ENCODE measurements around the gene LZTS2.
A peak's percentile ranks its signal among the peaks of the same experiment; 100 is the strongest.

Gene LZTS2

DNA sequence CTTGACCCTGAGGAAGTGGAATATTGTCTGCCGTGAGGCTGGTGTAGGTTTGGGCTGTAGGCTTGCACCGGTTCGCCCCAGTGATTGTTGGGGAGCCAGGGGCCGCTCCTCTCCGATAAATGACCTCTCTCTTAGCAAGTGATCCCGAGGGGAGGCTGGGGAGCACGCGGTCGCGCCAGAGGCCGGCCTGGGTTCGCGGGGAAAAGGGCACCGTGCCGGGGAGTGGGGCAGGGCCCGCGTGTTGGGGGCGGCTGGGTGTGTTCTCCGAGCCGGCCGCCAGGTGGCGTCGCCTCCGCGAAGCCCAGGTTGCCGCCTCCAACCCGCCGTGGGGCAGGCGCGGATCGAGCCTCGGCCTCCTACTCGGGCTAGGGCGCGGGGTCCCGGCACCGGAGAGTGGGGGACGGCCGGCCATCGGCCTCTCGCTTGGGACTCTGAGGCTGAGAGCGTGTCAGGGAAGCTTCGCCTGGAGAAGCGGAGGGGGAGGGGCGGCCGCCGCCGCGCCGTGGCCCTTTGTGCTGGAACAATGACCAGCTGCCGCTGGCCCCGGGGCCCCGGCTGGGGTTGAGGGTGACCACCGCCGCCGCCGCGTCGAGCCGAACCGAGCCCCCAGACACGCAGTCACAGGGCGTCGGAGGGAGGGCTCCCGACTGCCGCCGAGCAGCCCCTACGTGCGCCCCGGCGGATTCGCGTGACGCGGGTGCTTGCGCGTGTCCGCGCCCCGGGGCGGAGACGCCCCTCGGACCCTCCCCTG is 442 bp upstream of the LZTS2 start:
- peak; percentile 66 to 71 for DNase-seq

DNA sequence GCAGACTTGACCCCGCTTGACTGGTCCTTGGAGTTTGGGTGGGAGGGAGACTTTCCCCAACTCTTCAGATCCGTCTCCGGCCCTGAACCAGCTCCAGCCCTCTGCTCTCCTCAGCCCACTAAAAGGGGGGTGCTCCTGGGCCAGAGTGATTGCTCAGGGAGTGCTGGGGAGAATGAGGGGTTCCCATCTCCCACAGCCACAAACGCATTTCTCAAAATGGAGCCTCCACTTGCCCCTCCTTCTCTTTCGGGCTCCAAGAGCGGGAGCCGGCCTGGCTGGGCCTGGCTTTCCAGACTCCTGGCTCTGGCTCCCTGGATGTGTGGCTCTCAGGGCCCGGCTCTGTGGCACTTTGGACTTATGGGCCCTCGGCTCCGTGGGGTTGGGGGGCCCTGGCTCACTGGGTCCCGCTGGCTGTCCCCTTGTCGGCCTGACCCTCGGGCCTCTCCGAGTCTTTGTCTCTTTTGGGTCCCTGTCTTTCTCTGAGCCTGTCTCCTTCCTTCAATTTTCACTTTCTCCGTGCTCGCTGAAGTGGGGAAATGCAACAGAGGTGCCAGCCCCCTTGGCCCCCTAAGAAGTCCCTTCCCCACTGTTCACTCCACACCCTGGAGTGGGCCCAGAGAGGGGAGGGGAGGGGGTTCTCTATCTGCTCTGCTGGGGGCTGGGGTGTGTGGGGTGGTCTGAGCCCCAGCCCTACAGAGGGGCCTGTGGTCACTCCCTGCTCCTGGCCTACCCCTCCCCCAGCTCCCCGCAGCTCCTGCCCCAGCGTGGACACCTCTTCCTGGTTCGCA is 713 bp downstream of the LZTS2 start:
- DNase-seq: no peak

DNA sequence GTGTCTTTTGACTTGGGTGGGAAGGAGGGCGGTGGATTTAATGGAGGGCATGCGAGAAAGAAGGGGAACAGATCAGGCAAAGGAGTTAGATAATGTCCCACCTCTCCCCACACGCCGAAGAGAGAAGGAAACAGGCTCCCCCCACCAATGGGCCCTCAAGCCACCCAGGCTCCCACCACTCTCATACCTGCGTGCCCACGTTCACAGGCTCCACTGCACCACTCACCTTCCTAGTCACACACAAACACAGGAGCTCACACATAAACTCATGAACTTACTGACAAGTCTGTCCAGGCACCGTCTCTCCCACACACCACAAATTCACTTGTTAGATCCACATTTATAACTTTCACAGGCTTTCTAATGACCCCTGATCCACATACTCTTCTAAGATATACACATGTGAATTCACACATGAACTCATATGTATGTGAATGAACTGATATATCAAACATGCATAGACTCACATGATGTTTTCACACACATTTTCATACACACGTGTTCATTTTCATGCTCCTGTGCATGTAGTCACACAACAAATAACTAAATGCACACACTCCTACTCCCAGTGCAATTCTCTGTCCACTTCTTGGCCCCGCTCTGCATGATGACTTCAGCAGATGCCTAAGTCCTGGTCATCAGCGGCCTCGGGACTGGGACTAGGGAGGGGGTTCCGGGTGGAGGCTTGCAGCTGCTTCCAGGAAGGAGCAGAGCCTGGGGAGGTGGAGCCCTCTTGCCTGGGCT is 1.5 kb downstream of the LZTS2 start:
- DNase-seq: no peak

- DNase-seq: no peak
Observed at GRCh38 chr10:101001659-101002035, 2.0 kb downstream of the LZTS2 start.

- no peak for DNase-seq
Observed at GRCh38 chr10:101002456-101002855, 2.8 kb downstream of the LZTS2 start.

- no peak for DNase-seq
Observed at GRCh38 chr10:101003639-101004206, 4.1 kb downstream of the LZTS2 start.

DNA sequence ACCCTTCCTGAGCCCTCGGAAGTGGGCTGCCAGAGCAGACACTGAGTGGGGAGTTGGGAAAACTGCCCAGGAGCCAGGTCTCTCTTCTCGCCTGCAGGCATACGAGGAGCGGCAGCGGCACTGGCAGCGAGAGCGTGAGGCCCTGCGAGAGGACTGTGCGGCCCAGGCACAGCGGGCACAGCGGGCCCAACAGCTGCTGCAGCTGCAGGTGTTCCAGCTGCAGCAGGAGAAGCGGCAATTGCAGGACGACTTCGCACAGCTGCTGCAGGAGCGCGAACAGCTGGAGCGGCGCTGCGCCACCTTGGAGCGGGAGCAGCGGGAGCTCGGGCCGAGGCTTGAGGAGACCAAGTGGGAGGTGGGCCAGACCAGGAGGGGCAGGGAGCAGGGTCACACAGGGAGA is 5.8 kb downstream of the LZTS2 start:
- DNase-seq: no peak

DNA sequence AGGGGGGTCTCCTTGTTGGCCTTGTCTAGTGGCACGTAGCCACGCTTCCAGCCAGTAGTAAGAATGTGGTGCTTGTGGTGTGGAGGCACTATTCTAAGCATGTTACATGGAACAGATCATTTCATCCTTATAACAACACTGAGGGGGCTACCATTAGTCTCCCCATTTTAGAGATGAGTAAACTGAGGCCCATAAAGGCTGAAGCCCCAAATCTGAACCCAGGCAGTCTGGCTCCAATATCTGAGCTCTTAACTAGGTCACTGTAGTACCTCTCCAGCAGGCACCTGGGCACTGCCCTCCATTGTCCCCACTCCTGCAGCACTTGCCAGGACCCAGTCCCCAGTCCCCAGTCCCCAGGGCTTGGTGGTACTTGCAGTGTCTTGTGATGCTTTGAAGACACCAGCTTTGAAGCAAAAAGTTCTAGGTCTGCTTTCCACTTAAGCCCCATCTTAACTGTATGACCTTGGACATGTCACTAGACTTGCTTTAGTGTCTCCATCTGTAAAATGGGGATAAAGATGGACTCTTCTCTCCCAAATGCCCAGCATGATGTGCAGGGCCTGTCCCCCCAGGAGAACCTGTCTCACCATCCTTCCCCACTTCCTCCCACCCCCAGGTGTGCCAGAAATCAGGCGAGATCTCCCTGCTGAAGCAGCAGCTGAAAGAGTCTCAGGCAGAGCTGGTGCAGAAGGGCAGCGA is 6.4 kb downstream of the LZTS2 start:
- DNase-seq: no peak

DNA sequence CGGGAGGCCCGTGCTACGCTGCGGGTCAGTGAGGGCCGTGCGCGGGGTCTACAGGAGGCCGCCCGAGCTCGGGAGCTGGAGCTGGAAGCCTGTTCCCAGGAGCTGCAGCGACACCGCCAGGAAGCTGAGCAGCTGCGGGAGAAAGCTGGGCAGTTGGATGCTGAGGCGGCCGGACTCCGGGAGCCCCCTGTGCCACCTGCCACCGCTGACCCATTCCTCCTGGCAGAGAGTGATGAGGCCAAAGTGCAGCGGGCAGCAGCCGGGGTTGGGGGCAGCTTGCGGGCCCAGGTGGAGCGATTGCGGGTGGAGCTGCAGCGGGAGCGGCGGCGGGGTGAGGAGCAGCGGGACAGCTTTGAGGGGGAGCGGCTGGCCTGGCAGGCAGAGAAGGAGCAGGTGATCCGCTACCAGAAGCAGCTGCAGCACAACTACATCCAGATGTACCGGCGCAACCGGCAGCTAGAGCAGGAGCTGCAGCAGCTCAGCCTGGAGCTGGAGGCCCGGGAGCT is 7.0 kb downstream of the LZTS2 start:
- no peak for DNase-seq

DNA sequence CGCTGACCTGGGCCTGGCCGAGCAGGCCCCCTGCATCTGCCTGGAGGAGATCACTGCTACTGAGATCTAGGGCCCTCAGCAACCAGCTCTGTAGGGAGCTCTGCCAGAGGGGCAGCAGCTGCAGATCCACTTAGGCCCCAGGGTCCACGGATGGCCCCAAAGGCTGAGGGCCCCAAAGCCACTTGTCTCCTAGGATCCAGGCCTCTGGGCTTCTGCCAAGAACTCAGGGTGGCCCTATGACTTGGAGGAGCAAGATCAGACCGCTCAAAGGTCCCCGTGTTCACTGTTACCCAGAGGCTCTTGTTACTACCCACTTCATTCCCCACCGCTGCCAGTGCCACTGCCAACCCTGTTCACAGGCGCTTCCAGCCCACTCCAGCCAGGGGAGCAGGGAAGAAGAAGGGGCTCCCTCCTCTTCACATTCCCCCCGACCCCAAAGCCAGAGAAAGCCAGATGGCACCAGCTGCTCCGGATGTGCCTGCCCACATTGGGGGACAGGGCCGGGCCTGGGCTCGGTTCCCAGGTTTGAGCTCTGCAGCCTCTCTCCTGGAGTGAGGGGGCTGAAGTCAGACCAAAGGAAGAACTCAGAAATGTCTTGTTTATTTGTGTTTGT is 7.6 kb downstream of the LZTS2 start:
- DNase-seq: no peak

GRCh38 chr10:101007915-101008822 is 8.6 kb downstream of the LZTS2 start:
- no peak for DNase-seq

DNA sequence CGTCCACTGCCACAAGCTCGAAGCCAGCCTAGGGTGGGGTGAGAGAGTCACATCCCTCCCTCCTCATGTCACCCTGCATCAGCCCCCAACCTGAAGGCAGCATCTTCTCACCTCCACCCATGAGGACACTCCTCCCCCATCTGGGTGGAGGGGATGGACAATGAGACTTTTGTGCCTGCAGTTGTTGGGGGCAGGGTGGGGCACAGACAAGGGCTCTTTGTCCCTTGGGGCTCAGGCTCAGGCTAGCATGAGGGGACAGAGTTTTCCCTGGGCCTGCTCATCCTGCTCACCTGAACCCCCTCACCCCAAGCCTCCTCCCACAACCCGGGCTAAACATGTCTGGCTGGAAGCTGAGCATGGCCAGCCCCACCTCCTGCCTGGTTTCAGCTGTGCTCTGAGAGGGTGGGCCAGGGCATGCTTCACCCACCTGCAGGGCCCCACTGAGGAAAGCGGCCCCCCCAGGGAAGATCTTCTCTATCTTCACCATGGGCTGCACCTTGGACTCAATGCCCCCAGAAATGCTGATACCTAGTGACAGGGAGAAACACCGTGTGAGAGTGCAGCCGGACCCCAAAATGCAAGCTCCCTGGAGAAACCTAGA is 9.3 kb downstream of the LZTS2 start:
- no peak for DNase-seq

DNA sequence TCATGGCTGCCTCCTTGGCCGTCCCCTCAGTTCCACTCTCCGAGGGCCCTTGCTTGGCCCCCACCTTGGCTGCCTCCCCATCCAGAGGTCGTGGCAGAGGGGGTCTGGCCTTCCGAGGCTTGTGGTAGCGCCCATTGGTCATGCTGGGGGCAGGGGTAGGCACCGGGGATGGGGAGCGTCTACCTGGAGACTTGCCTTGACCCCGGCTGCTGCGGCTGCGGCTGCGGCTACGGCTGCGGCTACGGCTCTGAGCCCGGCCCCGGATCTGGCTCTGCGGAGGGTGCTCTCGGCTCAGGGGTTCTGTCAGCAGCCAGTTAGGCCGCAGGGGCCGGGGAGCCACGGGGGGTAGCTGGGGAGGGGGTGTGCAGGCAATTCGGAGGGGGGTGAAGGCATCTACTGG is 10.7 kb downstream of the LZTS2 start:
- DNase-seq: no peak

DNA sequence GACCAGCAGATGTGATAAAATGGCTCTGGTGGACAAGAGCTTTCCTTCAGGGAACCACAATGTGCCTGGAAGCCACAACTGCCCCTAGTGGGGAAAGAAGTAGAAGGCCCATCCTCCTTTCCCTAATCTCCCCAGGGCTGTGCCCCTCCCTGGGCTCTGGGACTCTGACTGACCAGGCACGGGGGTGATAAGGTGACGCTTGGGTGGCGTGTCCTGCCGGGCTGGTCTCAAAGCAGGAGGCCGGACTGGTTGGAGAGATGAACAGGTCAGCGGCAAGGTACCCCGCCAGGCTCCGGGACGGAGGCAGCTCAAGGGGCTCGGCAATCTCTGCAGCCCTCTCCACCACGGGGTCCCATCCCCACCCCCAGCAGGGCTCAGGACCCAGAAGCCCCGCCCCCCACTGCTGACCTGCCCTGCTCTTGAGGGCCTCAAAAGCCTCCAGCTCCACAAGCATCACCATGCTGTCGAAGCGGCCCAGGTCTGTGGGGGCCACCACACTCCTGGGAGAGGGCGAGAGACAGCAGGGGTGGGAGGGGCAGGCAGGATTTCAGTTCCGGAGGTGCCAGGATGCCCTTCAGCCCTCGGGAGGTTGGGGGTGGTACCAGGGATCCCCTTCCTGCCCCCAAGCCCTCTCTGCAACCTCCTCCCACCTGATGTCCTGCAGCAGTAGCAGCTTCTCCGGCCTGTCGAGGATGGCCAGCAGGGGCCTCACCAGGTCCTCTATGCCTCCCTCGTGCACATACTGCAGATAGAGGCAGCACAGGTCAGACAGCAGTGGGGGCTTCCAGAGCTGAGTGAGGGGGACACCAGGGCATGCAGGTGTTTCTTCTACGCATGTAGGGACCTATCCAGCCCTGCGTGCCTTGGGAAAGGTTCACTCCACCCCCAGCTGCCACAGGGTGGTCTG is 12.2 kb downstream of the LZTS2 start:
- no peak for DNase-seq

DNA sequence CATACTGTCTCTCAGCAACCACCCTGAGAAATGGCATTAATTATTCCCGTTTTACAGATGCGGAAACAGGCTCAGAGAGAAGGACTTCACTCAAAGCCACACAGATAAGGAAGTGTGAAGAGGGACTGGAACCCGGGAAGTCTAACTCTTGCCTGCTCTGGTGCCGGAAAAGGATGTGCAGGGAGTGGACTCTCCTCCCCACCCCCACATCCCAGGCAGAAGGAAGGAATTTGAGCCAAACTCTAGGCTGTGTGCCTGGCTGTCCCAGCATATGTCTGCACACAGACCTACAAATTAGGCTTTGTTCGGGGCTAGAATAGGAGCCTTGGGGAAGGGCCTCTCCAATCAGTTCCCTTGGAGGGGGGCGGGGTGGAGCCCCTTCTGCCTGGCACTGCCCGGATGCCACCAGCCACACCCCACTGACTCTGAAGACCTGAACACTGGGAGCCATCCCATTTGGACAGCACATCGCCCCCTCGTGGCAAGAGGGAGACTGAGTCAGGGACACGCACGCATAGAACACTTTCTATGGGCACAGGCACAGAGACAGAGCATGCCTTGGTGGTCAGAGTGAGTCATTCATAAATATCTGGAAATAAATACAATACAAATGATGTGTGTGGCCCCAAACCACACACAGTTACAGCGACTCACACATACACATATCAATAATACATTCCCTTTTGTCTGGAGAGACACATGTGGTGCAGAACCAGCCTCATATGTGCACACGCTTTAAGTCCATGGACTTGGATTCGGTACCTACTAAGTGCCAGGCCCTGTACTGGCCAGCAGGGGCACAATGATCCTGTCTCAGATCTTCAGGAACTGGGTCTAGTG is 13.1 kb downstream of the LZTS2 start:
- DNase-seq: peak; percentile 71 to 75

DNA sequence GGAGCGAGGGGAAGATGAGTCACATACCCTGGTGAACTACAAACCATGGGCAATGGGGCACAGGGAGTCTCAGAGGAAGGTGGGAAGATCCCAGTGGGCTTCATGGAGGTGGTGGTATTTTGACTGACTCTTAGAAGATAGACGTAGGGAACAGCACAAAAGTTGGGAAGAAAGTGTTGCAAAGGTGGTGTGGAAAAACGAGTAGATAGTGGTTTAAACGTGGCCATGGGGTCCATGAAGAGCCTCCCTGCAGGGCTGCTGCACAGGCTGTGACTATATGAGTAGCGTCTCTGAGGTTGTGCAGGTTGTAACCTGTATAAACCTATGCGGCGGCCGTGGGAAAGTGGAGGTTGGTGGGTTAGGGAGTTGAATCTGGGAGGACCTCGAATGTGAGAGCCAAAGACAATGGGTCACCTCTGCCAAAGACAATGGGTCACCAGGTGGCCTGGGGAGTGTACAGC is 13.8 kb downstream of the LZTS2 start:
- no peak for DNase-seq

- peak; percentile 65 to 75 for DNase-seq
Observed at GRCh38 chr10:101014230-101014884, 14.7 kb downstream of the LZTS2 start.

Data from activated CD4-positive, alpha-beta T cell treated with anti-CD3 and anti-CD28 coated beads, Interleukin-2, amount 50 U/mL, for 4 hours (primary cell).